Posterior cingulate gyrus (tissue), 11 donors: ENCODE data around the gene DDT.
A peak's percentile ranks its signal among the peaks of the same experiment; 100 is the strongest.
"Not testable (repeated sequence)": the region's sequence is repeated elsewhere in the genome, so short reads cannot be mapped to it uniquely, and the experiment has no call there.

Experiments used
- DNase-seq, 10 donors: peaks; one replicate each; pipeline versions ENCODE4 v3.0.0 to v3.0.0-alpha.2; 2020 to 2021; ENCODE audit warnings: mixed read lengths in 3 of 10
- intact Hi-C: fragments of 100-400 bp; cut with DNase I; formaldehyde crosslinking; loops from one replicate; pipeline ENCODE4 v1.15.1; 2023

Gene DDT

DNA sequence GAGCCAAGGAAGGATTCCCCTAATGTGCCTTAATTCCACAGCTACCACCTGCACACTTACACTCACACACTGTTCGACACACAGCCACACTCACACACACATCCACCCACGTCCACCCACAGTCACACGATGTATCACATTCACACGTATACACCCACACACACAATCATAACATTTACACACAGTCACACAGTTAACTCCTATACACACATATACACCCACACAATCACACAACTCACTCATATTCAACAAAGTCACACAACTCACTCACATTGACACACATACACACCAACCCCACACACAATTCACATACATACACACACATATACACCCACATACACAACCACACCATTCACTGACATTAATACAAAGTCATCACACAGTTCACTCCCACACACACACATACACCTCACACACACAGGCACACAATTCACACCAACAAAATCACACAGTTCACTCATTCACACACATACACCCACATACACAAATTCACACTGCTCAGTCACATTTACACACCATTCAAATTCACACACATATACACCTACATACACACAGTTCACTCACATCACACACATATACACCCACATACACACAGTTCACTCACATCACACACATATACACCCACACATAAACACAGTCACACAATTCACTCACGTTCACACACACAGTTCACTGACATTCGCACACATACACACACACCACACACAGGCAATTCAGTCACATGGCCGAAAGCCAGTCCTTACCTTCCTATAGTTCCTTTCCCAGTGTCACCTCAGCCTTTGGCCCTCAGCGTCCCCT lies 19.8 kb downstream of the DDT start:
- intact Hi-C loops, DNase-seq: not testable (repeated sequence)

DNA sequence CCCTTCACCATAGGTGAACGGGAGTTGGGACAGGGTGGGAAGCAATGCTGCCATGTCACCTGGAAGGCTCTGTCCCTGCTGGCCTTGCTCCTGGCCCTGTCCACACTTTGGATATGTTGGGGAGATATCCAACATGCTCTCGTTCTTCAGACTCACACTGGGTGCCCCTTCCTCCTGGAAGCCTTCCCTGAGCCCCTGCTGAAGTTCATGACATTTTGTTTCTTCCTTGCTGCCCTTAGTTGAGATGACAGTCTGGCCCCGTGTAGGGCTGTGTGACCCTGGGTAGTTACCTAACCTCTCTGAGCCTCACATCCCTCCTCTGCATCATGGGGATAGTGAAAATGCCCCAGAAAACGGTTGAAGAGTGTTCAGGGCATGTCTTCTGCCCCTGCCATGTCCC lies 20.8 kb downstream of the DDT start:
- intact Hi-C loops: not testable (repeated sequence)
- peak in 1 of 10 donors; percentile 28 for DNase-seq

DNA sequence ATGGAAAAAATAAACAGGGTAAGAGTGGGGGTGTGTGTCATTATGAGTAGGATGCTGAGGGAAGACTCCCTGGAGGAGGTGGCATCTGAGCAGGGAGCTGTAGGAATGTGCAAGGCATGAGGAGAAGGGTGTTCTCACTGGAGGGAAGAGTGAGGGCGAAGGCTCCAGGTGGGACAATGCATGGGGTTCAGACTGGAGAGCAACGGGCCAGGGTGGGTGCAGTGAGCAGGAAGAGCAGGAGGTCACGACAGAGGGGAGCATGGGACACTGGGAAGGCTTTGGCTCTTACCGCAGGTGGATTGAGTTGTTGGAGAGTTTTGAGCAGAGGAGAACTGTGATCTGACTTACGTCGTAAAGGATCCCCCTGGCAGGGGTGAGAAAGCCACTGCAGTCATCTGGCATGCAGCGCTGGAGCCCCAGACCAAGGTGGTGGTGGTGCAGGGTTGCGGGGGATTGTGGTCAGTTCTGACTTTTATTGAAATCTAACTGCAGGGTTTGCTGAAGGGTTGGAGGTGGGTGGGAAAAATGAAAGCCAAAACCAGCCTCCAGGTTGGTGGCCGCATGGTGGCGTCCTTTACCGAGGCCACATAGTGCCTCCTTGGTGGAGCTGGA lies 21.3 kb downstream of the DDT start:
- intact Hi-C loops: not testable (repeated sequence)

DNA sequence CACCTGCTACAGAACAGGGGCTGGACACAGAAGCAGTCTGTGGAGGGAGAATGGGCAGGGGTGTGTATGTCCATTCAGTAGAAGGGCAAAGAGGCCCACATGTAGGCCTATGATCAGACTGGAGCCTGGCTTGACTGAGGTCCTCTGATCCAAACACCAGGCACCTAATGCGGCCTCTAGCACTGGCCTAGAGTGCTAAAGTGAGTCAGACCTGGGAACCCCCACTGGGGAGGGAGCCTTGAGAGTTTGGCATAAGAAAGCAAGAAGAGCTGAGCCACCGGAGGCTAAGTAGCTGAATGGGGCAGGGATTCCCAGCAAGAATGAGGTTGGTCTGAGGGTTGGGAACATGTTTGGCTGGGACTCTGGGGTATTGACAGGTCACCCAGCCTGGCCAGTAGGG lies 22.9 kb downstream of the DDT start:
- DNase-seq, intact Hi-C loops: not testable (repeated sequence)

More for the DNA sequence above, 21.3 kb downstream of the DDT start:
- peak in 1 of 10 donors; percentile 76 for DNase-seq

DNA sequence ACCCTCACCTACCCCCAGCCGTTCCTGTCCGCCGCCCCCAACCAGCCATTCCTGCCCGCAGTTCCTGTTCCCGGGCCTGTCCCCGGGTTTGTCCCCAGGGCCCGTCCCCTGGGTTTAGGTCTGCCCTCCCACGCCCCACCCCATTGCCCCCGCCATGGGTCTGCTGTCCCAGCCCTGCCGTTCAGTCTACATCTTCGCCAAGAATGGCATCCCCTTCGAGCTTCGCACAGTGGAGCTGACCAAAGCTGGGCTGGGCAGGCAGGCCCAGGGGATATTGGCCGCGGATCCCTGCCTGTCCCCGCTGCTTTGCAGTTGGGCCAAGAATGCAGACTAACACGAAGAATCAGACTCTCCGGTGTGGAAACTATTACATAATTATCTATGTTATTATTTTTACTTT lies 24.5 kb downstream of the DDT start:
- DNase-seq, intact Hi-C loops: not testable (repeated sequence)

DNA sequence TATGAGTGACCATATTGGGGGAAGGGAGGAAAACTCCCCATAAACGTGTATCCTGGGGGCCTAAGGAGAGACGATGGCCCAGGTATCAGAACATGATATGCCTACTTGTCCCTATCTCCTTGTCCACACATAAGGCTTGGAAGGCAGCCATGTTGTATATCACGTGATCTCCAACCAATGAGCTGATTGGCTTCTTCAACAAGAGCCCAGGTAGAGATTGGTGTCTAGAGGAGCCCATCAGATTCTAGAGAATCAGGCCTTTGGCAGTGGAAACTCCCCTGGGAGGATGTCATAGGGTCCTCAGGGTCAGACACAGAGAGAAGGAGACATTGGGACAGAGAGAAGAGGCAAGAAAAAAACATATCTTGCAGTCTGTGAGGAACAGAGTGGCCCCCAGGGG lies 26.9 kb downstream of the DDT start:
- intact Hi-C loops: not testable (repeated sequence)

DNA sequence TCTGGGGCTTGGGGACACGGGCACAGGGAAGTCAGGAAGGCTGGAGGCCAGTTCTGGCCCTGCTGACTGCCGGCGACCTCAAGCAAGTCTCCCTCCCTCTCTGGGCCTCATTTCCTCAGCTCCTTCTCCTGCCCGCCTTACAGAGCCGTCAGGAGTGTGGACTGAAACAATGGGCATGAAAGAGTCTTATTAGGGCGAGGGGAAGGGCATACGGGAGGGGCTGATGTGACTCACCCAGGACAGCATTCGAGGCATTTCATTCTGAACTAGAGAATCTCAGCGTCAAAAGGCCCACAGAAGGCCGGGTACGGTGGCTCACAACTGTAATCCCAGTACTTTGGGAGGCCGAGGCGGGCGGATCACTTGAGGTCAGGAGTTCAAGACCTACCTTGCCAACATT lies 34.1 kb downstream of the DDT start:
- DNase-seq, intact Hi-C loops: not testable (repeated sequence)

More for the DNA sequence above, 26.9 kb downstream of the DDT start:
- DNase-seq: not testable (repeated sequence)

DNA sequence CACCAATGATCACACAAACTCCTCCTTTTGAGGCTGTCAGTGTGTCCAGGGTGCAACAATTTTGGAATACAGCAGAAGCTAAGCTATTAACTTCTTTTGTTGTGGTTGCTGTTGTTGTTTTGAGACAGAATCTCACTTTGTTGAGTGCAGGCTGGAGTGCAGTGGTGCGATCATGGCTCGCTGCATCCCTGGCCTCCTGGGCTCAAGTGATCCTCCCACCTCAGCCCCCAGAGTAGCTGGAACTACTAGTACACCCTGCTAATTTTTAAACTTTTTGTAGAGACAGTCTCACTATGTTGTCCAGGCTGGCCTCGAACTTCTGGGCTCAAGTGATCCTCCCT lies 35.3 kb downstream of the DDT start:
- no peak for DNase-seq
- intact Hi-C loops: no loop called here

DNA sequence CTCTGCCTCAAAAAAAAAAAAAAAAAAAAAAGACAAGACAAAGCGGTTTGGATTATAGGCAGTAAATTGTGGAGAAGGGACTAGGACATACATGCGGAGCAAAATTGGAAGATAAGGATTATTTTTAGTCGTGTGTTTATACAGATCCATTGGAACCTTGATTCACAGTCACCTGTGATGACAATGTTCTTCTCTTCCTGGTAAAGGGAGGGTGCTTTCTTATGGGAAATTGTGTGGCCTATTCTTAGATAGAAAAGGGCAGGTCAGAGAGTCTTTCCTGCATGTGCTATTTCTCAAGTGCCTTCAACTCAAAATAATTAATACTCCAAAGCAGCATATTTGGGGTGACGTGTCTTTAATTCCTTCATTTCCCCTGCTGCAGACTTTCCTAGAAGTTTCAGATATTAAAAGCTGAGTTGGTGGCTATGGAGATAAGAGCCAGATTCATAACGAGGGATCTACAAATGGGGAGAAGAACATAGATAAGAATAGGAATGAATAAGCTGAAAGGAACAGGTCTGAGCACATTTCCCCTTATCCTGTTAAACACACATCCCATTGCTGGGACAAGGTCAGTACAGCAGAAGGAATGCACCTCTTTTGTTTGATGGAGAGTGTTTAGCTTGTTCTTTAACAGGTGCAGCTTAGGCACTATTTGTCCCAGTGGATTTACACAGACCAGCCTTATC lies 35.8 kb downstream of the DDT start:
- intact Hi-C loops: no loop called here
- DNase-seq: no peak

DNA sequence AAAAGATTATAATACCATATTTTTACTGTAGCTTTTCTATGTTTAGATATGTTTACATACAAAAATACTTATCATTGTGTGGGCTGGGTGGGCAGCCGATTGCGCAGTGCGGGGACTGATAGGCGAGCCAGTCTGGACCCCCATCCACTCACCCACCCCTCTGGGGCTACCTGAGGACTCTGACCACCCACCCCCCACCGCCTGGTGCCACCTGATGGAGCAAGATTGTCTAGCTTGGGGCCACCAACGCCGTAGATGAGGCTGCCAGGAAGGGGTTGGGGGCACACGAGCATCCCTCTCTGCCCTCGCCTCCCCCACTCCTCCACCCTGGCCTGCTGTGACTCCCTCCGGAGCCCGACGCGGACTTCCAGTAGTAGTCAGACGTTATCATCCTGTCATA lies 47.7 kb downstream of the DDT start:
- intact Hi-C loops: no loop called here
- no peak for DNase-seq

DNA sequence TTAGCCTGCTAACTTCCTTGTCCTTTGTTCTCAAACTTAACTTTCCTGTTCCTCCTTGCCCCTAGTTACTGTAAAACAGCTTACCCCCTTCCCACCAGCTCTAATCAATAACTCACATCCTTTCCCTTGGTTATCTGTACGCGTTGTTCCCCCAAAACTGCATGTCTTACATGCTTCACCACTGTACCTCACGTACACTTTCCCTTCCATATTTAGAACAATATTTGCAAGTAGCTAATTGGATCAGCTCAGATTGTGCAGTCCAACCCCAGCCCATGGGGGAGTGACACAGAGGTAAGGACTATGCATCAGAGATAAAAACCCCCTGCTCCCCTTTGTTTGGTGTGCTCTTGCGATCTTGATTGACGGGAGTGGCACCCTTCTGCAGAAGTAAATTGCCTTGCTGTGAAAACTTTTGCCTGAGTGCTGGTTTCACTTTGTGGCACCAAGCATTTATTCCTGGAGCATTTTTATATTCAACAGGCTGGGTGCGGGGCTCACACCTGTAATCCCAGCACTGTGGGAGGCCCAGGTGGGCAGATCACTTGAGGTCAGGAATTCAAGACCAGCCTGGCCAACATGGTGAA lies 49.1 kb downstream of the DDT start:
- intact Hi-C loops: no loop called here

DNA sequence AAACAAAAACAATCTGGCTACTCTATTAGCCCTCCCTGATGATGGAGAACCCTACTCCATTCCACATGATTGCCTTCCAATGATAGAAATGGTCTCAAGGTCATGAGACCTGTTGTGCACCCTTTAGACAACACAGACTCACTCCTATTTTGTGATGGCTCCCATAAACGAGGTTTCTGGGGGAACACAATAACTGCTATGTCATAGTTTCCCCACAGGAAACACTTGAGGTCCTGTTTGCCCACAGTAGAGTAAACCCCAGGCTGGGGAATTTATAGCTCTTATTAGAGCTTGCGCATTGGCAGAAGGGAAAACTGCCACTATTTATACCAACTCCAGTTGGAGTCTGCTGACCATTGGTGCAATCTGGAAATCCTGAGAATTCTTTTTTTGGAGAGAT lies 51.3 kb downstream of the DDT start:
- intact Hi-C loops: no loop called here
- DNase-seq: no peak

More for the DNA sequence above, 49.1 kb downstream of the DDT start:
- no peak for DNase-seq

DNA sequence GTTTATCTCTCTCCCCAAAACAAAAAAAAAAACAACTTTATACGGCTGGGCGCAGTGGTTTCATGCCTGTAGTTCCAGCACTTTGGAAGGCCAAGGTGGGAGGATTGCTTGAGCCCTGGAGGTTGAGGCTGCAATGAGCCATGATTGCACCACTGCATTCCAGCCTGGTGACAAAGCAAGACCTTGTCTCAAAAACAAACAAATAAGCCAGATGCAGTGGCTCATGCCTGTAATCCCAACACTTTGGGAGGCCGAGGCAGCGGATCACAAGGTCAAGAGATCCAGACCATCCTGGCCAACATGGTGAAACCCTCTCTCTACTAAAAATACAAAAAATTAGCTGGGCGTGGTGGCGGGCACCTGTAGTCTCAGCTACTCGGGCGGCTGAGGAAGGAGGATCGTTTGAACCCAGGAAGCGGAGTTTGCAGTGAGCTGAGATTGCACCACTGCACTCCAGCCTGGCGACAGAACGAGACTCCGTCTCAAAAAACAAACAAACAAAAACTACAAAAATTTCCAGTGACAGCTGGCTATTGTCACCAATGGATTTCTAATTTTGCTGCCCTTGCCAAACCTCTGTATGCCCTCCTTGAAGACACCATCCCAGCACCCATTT lies 52.5 kb downstream of the DDT start:
- DNase-seq: not testable (repeated sequence)

More for the DNA sequence above, 52.5 kb downstream of the DDT start:
- intact Hi-C loops: not testable (repeated sequence)
